GM18508 (cell line): Measurements from ENCODE around the gene KRT83.
"Not testable (repeated sequence)": the region's sequence is repeated elsewhere in the genome, so short reads cannot be mapped to it uniquely, and the experiment has no call there.

Experiments used
- ATAC-seq: cut with Tn5 transposase; IDR thresholded peaks from one replicate; pipeline ENCODE4 v1.9.1; 2021; ENCODE audit warnings: moderate number of reproducible peaks; ENCODE audit not compliant: insufficient read depth, unreplicated experiment

The KRT83 gene

GRCh38 chr12:52334185-52334584 is 13.0 kb upstream of the KRT83 start:
- ATAC-seq = no peak

DNA sequence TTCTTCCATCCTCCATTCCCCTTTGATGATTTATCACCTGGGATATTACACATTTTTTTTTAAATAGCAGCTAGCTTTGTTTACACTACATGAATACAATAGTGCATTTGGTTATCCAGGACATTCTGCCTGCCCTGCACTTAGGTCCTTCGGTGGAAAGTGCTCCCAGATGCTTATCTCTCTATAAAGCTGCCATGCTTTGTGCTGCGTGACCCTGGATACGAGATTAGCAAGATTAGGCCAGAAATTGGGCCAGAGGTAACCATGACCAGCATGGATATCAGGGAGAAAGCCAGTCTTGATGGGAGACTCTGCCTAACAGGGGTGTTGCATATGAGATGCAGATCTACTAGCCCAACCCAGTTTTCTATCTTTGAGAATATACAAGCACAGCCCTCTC is 12.1 kb upstream of the KRT83 start:
- ATAC-seq = no peak

- no peak for ATAC-seq
Observed at GRCh38 chr12:52332381-52332780, 11.2 kb upstream of the KRT83 start.

- ATAC-seq = no peak
Observed at GRCh38 chr12:52331833-52332232, 10.6 kb upstream of the KRT83 start.

GRCh38 chr12:52331039-52331438 is 9.8 kb upstream of the KRT83 start:
- ATAC-seq = no peak

DNA sequence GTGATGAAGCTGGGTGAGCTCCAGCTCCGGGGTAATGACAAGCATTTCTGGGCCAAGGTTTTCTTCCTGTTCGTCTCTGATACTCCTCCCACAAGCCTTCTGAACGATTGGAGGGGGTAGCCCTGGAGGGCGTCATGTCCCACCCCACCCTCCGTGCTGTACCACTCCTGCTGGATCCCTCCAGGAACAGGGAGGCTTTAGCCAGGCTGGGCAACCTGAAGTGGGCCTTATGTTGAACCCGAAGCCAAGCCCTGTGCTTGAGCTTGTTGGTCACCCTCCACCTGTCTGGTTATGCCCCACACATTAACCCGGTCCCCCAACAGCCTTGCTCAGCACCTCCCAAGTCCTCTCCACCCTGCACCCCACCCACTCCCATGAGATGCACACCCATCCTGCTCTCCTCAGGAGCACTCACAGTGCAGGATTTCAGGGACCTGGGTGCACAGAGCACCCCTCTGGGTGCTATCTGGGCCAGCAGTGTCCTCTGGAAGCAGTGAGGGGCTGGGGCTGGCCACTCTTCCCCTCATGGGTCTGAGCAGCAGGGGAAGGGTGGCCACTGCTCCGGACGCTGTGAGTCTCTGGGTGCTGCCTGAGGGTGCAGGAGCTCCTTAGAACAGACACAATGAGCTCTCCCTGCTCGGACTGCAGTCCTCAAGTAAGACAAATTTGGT is 6.8 kb upstream of the KRT83 start:
- ATAC-seq = no peak

DNA sequence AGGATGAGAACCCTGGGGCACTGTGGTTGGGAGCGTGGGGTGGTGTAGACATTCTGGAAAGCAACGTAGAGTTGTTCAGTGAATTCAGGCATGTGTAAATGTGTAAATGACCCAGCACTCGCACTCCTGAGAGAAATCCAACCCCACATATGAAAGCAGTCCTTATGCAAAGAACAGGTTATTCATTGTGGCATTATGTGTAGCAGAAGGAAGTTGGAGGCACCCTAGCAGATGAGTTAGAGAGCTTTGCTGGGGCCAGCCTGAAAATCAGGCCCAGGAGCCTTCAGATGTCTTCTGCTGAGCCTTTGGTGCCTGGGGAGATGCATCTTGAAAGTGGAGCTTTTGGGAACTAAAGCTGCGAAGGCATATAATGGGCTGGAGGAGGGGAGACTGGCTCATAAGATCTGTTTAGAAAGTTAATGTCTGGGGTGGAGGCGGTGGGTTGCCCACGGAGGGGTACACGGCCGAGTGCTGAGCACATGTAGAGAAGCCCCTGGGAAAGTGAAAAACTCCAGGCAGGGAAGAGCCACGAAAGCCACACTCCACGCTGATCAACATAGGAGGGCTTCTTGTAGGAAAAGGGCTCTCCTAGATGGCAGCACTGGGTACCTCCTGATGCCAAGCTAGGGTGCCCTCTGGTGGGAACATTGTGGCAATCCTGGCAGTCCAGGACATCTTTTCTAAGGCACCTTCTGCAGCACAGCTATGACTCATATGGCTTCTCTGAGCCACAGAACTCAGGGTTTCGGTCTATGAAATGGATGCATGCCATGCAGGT is 6.0 kb upstream of the KRT83 start:
- peak; percentile 75 for ATAC-seq

DNA sequence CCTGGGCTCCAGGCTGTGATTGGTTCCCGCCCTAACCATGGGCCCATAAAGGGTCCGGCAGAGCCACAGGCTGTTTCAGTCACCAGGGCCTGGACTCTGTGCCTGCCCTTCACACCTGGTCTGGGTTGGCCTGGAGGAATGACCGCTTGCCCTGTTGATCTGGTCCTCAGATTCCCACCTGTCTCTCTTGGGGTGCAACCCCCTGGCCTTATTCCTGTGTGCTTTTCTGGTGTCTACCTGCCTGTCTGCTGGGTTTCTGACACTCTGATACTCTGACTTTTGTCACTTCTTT is 2.9 kb upstream of the KRT83 start:
- ATAC-seq = no peak

DNA sequence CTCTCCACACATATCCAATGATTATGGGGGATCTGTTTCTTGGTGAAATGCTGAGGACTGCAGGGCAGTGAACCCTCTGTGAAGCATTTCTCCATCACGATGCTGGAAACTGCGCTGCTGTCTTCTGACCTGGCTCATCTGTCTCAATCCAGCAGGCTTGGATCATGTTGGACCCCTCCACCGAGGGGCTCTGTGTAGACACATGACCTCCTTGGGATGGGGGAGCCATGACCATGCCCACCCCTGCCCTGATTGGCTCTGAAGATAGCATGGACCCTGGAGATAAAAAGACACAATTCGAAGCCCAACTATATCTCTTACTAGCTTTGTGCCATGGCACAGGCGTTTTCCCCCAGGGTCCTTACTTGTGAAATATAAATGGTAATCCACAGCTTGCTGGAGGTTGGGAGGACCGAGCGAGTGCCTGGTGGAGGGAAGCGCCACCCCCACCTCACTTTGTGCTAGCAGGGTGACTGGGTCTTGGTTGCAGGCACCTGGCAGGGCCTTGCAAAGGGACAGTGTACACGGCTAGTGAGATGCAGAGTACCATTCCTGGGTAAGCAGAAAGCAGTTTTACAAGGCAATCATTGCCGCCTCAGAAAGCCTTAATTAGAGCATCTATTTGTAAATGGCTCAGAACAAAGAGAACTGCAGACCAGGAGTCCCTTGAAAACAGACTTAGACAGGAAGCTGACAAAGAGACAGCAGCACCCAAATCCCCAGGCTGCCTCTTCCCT is 2.4 kb upstream of the KRT83 start:
- no peak for ATAC-seq

GRCh38 chr12:52323001-52323400 is 1.8 kb upstream of the KRT83 start:
- ATAC-seq = no peak

GRCh38 chr12:52322069-52322468 is 871 bp upstream of the KRT83 start:
- no peak for ATAC-seq

DNA sequence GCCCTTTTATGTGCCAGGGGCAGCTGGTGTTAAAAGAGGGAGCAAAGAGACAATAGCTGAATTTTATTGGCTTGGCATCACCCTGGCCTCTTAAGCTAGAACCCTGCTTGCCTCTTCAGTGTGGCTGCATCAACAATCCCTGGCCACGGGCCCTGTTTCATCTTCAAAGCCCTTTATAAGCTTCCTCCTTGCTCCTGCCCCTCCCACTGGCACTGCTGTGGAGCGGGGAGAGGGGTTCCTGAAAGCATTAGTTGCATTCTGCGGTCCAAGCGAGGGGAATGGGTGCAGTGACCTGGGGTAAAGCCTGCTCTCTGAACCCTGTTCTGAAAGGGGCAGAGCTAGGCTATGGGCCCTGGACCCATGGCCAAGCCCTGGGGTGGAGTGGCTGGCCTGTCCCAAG is 220 bp upstream of the KRT83 start:
- ATAC-seq = no peak

- ATAC-seq = no peak
Observed at GRCh38 chr12:52319097-52319496, 2.1 kb downstream of the KRT83 start.

- no peak for ATAC-seq
Observed at GRCh38 chr12:52318241-52318990, 2.8 kb downstream of the KRT83 start.

DNA sequence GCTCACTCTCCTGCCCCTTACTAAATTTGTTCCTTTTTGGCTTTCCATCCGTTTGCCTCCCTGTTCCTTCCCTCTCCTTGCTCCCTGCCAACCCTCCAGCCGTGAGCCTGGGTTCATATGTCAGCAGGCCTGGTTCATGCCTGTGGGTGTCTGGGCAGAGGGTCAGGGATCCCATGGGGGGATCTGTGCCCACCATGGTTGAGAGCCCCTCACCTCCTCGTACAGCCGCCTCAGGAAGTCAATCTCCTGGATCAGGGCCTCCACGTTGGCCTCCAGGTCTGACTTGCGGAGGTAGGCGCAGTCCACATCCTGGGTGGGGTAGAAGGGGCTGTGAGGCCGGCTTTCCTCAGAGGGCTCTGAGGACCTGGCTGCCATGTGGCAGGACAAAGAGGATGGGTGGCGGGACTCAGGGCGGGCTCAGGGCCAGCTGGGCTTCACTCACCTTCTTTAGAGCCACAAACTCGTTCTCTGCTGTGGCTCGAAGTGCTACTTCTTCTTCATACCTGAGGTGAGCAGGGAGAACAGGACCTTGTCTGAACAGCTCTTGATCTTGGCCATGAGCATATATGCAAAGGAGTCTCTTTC is 3.6 kb downstream of the KRT83 start:
- no peak for ATAC-seq

DNA sequence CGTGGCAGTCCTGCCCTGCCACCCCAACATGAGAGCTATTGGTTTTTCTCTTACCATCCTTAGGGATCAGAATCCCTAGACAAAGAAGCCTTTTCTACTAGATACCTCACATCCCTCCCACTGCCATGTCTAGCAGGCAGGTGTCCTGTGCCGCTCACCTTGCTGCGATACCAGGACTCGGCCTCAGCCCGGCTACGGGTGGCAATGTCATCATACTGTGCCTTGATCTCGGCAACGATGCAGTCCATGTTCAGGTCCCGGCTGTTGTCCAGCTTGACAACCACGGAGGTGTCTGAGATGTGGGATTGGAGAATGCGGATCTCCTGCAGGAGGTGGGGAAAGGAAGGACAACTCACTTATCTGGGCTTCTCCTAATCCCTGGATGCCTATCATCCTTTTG is 4.5 kb downstream of the KRT83 start:
- ATAC-seq = no peak

DNA sequence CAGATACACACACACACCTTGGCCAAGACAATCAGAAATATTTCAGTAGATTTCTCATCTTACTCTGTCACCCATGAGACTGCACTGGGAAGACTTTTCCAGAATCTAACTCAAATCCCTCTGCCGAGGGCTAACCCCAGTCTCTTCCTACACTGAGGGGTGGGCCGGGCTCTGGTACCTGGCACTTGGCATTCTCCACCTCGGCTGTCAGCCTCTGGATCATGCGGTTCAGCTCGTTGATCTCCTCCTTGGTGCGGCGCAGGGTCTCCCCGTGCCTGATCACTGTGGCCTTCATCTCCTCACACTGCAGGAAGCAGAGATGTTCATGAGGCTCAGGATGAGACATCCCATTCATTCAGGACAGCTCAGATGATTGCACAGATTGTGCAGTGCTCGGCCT is 4.9 kb downstream of the KRT83 start:
- no peak for ATAC-seq

GRCh38 chr12:52315721-52316120 is 5.5 kb downstream of the KRT83 start:
- not testable (repeated sequence) for ATAC-seq

DNA sequence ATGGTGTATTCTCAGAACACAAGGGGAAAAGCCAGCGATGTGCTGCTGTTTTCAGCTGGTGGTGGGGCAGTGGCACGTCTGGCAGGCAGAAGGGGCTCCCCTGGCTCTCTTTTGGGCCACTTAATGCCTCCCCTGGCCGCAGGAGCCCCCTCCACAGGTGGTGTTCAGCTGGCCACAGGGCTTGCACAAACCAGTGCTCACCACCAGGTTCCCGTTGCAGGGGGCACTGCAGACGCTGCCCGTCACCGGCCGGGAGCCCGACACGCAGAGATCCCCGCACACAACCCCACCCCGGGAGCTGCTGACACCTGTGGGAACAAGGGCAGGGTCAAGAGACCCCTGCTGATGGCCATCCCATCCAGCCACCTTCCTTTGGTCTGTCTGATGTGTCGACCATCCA is 6.7 kb downstream of the KRT83 start:
- no peak for ATAC-seq

- no peak for ATAC-seq
Observed at GRCh38 chr12:52313926-52314325, 7.3 kb downstream of the KRT83 start.

DNA sequence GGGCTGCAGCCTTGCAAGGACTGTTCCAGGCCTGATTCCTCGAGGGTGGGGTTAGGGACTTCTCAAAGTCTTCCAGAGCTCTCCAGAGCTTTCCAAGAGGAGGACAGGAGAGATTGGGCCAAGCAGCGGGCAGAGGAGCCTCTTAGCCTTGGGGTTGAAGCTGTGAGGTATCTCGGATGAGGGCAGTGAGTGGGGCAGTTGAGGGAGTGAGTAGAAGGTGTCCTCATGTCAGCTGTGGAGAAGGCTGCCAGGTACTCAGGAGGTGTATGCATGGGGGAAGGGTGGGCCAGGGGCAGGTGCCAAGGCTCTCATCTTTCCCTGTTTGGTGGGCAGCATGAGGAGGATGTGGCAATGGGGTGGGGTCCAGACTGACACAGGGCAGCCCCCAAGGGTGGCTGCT is 7.7 kb downstream of the KRT83 start:
- ATAC-seq = no peak
